H1 (cell line): ENCODE data around the gene UBC. TPM values are rescaled to one million over a fixed set of nuclear protein-coding genes. Genes with fewer than 3 reads are reported as not detected.

Experiments
- CTCF ChIA-PET: fragments of 300-600 bp; sonication (Branson Sonifier 250); formaldehyde crosslinking; loops from one replicate; lab custom pipeline; 2021; ENCODE audit not compliant: partially characterized antibody; lab: Charles Lee
- POLR2A ChIA-PET: fragments of 300-600 bp; sonication (Branson Sonifier 250); formaldehyde crosslinking; loops from one replicate; lab custom pipeline; 2021; ENCODE audit warnings: inconsistent platforms; ENCODE audit not compliant: partially characterized antibody; lab: Charles Lee
- DNase-seq, 2 experiments: peaks; one replicate each; pipeline versions ENCODE4 v3.0.0 to v3.0.0-alpha.2; 2010 to 2022; ENCODE audit warnings: low spot score in 2 of 2, low read depth in 1 of 2, mixed read lengths in 1 of 2
- FAIRE-seq: peaks from 2 replicates; lab custom pipeline; 2011; peaks lifted over from hg19 to GRCh38; lab: Jason Lieb, UNC
- H2AFZ ChIP-seq: 2 replicates; pipeline ENCODE4 v1.8.1; 2012; ENCODE audit warnings: low read length, inconsistent platforms
- H2AK5ac ChIP-seq: 2 replicates; pipeline ENCODE4 v1.6.1; 2013; ENCODE audit warnings: low read depth, low read length
- H2BK120ac ChIP-seq: replicated peaks from 2 replicates; pipeline ENCODE3; 2013; ENCODE audit warnings: low read depth, low read length, inconsistent platforms
- H2BK12ac ChIP-seq: 2 replicates; pipeline ENCODE4 v1.6.1; 2013; ENCODE audit warnings: low read depth, low read length
- H2BK15ac ChIP-seq: 2 replicates; pipeline ENCODE4 v1.6.1; 2013; ENCODE audit warnings: low read length
- H2BK20ac ChIP-seq: 2 replicates; pipeline ENCODE4 v1.6.1; 2013; ENCODE audit warnings: low read length
- H2BK5ac ChIP-seq: 2 replicates; pipeline ENCODE4 v1.6.1; 2013; ENCODE audit warnings: low read depth, low read length
- H3K14ac ChIP-seq: 2 replicates; pipeline ENCODE4 v1.6.1; 2013; ENCODE audit warnings: inconsistent platforms; ENCODE audit not compliant: insufficient read length
- H3K18ac ChIP-seq: 2 replicates; pipeline ENCODE4 v1.6.1; 2013; ENCODE audit warnings: low read length; ENCODE audit errors: extremely low read depth
- H3K23ac ChIP-seq: 2 replicates; pipeline ENCODE4 v1.6.1; 2013; ENCODE audit warnings: inconsistent platforms; ENCODE audit not compliant: insufficient read length
- H3K23me2 ChIP-seq: 2 replicates; pipeline ENCODE4 v1.6.1; 2013; ENCODE audit warnings: low read depth, low read length
- H3K27ac ChIP-seq: 2 replicates; pipeline ENCODE4 v1.6.1; 2011; ENCODE audit warnings: low read depth, low read length, inconsistent platforms
- H3K27me3 ChIP-seq, 4 experiments: replicated peaks in 1 of 4; 1 replicate in 1 of 4; 2 replicates in 3 of 4; pipeline versions ENCODE4 v1.6.1 to v1.8.1; 2011 to 2013; ENCODE audit warnings: low read length in 3 of 4, mild to moderate bottlenecking in 3 of 4, inconsistent platforms in 2 of 4, mixed read lengths in 2 of 4, moderate library complexity in 1 of 4; ENCODE audit not compliant: control insufficient read depth in 3 of 4, insufficient read depth in 3 of 4; ENCODE audit errors: extremely low read depth in 1 of 4
- H3K36me3 ChIP-seq, 4 experiments: 2 replicates each; pipeline versions ENCODE4 v1.6.1 to v1.8.1; 2011 to 2013; ENCODE audit warnings: mild to moderate bottlenecking in 4 of 4, low read length in 3 of 4, moderate library complexity in 2 of 4, control low read depth in 1 of 4, inconsistent platforms in 1 of 4; ENCODE audit not compliant: insufficient read depth in 4 of 4, control insufficient read depth in 2 of 4
- H3K4ac ChIP-seq: replicated peaks from 2 replicates; pipeline ENCODE3; 2013; ENCODE audit warnings: low read length, low read depth, mixed read lengths, inconsistent platforms; ENCODE audit not compliant: insufficient read length
- H3K4me1 ChIP-seq, 4 experiments: replicated peaks in 1 of 4; 1 replicate in 1 of 4; 2 replicates in 3 of 4; pipeline versions ENCODE4 v1.6.1 to v1.8.1; 2011 to 2013; ENCODE audit warnings: low read length in 3 of 4, inconsistent platforms in 2 of 4, mixed read lengths in 1 of 4; ENCODE audit not compliant: insufficient read depth in 4 of 4, control insufficient read depth in 3 of 4
- H3K4me2 ChIP-seq, 2 experiments: 2 replicates each; pipeline versions ENCODE4 v1.6.1 to v1.8.1; 2011 to 2013; ENCODE audit warnings: low read depth in 2 of 2, low read length in 2 of 2, control low read depth in 1 of 2, inconsistent platforms in 1 of 2, mild to moderate bottlenecking in 1 of 2; ENCODE audit not compliant: insufficient read depth in 1 of 2
- H3K4me3 ChIP-seq, 4 experiments: fragments of 200-600, 300-600 bp in 1 of 4; sonication (generic), shearing (Covaris generic), sonication (Bioruptor Twin) in 1 of 4; 2 replicates each; pipeline versions ENCODE4 v1.5.1 to v1.8.1; 2011 to 2016; ENCODE audit warnings: low read length in 4 of 4, low read depth in 3 of 4, control low read depth in 2 of 4, inconsistent platforms in 2 of 4, mild to moderate bottlenecking in 2 of 4, mixed read lengths in 1 of 4, moderate library complexity in 1 of 4; ENCODE audit not compliant: insufficient read depth in 2 of 4; ENCODE audit errors: extremely low read depth in 1 of 4
- H3K56ac ChIP-seq: replicated peaks from 2 replicates; pipeline ENCODE3; 2013; ENCODE audit warnings: low read depth, mild to moderate bottlenecking, mixed read lengths, low read length, inconsistent platforms; ENCODE audit not compliant: insufficient read length
- H3K79me1 ChIP-seq: 2 replicates; pipeline ENCODE4 v1.6.1; 2013; ENCODE audit warnings: low read depth, low read length, control low read depth
- H3K79me2 ChIP-seq, 2 experiments: 2 replicates each; pipeline versions ENCODE4 v1.6.1 to v1.8.1; 2012 to 2013; ENCODE audit warnings: low read length in 2 of 2, mild to moderate bottlenecking in 2 of 2, inconsistent platforms in 1 of 2; ENCODE audit not compliant: insufficient read depth in 2 of 2, control insufficient read depth in 1 of 2
- H3K9ac ChIP-seq, 4 experiments: replicated peaks in 1 of 4; 1 replicate in 1 of 4; 2 replicates in 3 of 4; pipeline versions ENCODE4 v1.6.1 to v1.8.1; 2011 to 2013; ENCODE audit warnings: low read depth in 3 of 4, low read length in 3 of 4, control low read depth in 2 of 4, mild to moderate bottlenecking in 2 of 4, moderate library complexity in 2 of 4, inconsistent platforms in 1 of 4; ENCODE audit errors: extremely low read depth in 1 of 4
- H3K9me3 ChIP-seq, 2 experiments: 2 replicates each; pipeline versions ENCODE4 v1.6.1 to v1.8.1; 2012 to 2013; ENCODE audit warnings: mild to moderate bottlenecking in 2 of 2, moderate library complexity in 2 of 2, control low read depth in 1 of 2, inconsistent platforms in 1 of 2, low read depth in 1 of 2, low read length in 1 of 2, mixed read lengths in 1 of 2; ENCODE audit not compliant: insufficient read depth in 2 of 2
- H4K20me1 ChIP-seq, 2 experiments: replicated peaks in 1 of 2; 2 replicates each; pipeline versions ENCODE3 to v1.8.1; 2011 to 2013; ENCODE audit warnings: inconsistent platforms in 2 of 2, low read length in 2 of 2, mild to moderate bottlenecking in 1 of 2; ENCODE audit not compliant: insufficient read depth in 2 of 2, control insufficient read depth in 1 of 2
- H4K5ac ChIP-seq: 2 replicates; pipeline ENCODE4 v1.6.1; 2013; ENCODE audit warnings: low read length, low read depth, mixed read lengths, inconsistent platforms; ENCODE audit not compliant: insufficient read length
- H4K8ac ChIP-seq: 2 replicates; pipeline ENCODE4 v1.8.0; 2013; ENCODE audit warnings: mild to moderate bottlenecking, moderate library complexity, low read length, inconsistent platforms; ENCODE audit not compliant: insufficient read depth; ENCODE audit errors: extremely low read depth
- H4K91ac ChIP-seq: replicated peaks from 2 replicates; pipeline ENCODE3; 2013; ENCODE audit warnings: low read length, mixed read lengths, inconsistent platforms; ENCODE audit not compliant: insufficient read length
- ASH2L ChIP-seq: fragments of 200-600, 300-600 bp; sonication (generic); IDR thresholded peaks from one replicate; pipeline ENCODE4 v1.7.1; 2017; ENCODE audit warnings: low read length
- BRCA1 ChIP-seq: IDR thresholded peaks from 2 replicates; pipeline ENCODE4 v1.6.1; 2012; ENCODE audit warnings: low read depth, low read length, improper control_type of control experiment
- KDM4A ChIP-seq: IDR thresholded peaks from one replicate; pipeline ENCODE4 v1.7.1; 2012; ENCODE audit warnings: low read depth, mild to moderate bottlenecking, moderate library complexity, low read length, inconsistent platforms; ENCODE audit not compliant: severe bottlenecking
- NANOG ChIP-seq: IDR thresholded peaks from 2 replicates; pipeline ENCODE4 v1.6.1; 2011; ENCODE audit warnings: low read length, low read depth, mild to moderate bottlenecking, inconsistent platforms; ENCODE audit not compliant: insufficient read depth, poor library complexity, severe bottlenecking
- PHF8 ChIP-seq: fragments of 200-600 bp; sonication (generic); conservative IDR thresholded peaks from 2 replicates; pipeline ENCODE4 v1.7.1; 2012; ENCODE audit warnings: low read depth, mild to moderate bottlenecking, inconsistent platforms, low read length, moderate library complexity
- POLR2A ChIP-seq, 2 experiments: IDR thresholded peaks; 1 replicate in 1 of 2; 2 replicates in 1 of 2; pipeline ENCODE4 v1.6.1; 2011; ENCODE audit warnings: low read depth in 2 of 2, low read length in 2 of 2, mild to moderate bottlenecking in 2 of 2; ENCODE audit errors: control extremely low read depth in 1 of 2
- RNF2 ChIP-seq: fragments of 200-900, 300-1000 bp; sonication (generic); IDR thresholded peaks from 2 replicates; pipeline ENCODE4 v1.7.1; 2016; ENCODE audit warnings: borderline replicate concordance, low read depth, mild to moderate bottlenecking, antibody characterized with exemption, low read length; ENCODE audit not compliant: poor library complexity, severe bottlenecking; ENCODE audit errors: missing control alignments
- SP4 ChIP-seq: IDR thresholded peaks from 2 replicates; pipeline ENCODE4 v1.6.1; 2012; ENCODE audit warnings: low read length, inconsistent platforms
- SUZ12 ChIP-seq: fragments of 200-600 bp; sonication (generic); IDR thresholded peaks from 2 replicates; pipeline ENCODE4 v1.6.1; 2012; ENCODE audit warnings: mild to moderate bottlenecking, inconsistent platforms, low read length, moderate library complexity, mixed read lengths
- WGBS, 2 experiments: shearing (Covaris generic) in 1 of 2; methylation state at CpG; one replicate each; pipeline versions ENCODE4 v1.1.6 to v1.1.7; 2013 to 2015; ENCODE audit warnings: low lambda C conversion rate in 2 of 2, mixed read lengths in 2 of 2, inconsistent platforms in 1 of 2, low coverage in 1 of 2, missing lambda C conversion rate in 1 of 2; ENCODE audit not compliant: insufficient replicate concordance in 2 of 2, insufficient coverage in 1 of 2, insufficient read length in 1 of 2; ENCODE audit errors: extremely low coverage in 1 of 2, missing lambda C conversion rate in 1 of 2; 5-methylcytosine and 5-hydroxymethylcytosine counted together
- polyA plus RNA-seq, 7 experiments: library from polyadenylated mRNA; depleted of rRNA in 3 of 7; stranded (reverse) in 5 of 7; unstranded in 2 of 7; fragments of >200 nt in 5 of 7; fragments of 200-250 nt in 2 of 7; gene quantifications; 1 replicate in 5 of 7; 2 replicates in 1 of 7; 4 replicates in 1 of 7; pipeline versions ENCODE4 v1.2.1 to v1.2.3, GENCODE V29; 2011 to 2013; ENCODE audit warnings: missing spikeins in 2 of 7, mixed read lengths in 2 of 7
- total RNA-seq: library from RNA; stranded (reverse); fragmentation: NEBNext Ultra II Directional; extraction: Animal tissue kit (Norgen Biotek cat#: 25700); gene quantifications from 2 replicates; pipeline ENCODE4 v1.2.1, GENCODE V29; 2021

UBC gene
- total and polyA plus RNA-seq, 2 of the 8 experiments (the other 6 are each of a cell fraction or from before 2014, with no cell fraction given), result 559 to 749 TPM

DNA sequence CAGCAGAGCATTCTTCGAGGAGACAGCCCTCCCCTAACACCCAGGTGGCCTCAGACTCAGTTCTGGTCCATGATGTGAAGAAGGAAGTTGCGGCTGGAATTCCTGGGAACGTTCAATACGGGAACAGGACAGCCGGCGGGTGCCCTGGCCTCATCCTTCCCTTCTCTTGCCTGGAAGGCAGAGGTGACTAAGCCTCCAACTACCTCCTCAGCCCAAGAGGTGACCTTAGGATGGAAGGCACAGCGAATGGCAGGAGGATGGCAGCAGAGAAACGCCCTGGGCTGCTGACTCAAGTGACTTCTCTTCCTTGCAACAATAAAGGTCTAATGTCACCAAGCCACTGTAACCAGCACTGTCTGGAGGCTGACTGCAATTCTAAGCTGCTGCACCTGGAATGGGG, 38.4 kb upstream of the UBC start:
- 66% methylated on average over 8 of the region's 8 CpGs; no CpG with 5 or more reads in 1 of the 2 experiments for WGBS, 2 experiments
- CTCF ChIA-PET, result interaction anchor here (1.1 to 1.5 kb wide), 4 partner anchors 15 to 113 kb away, joined by 3 to 5 read pairs (median 4); no protein-coding TSS in a partner anchor
- Histone ChIP-seq H2BK120ac (no peak overlapping the region), H4K20me1 (peaks cover 0 to 5% of the 10 kb centered on the region in 2 experiments), H3K4me2 (no peak overlapping the region), H2BK12ac (no peak overlapping the region), H3K4me3 (no peak overlapping the region), H3K9ac (no peak overlapping the region), H3K27ac (no peak overlapping the region), H3K14ac (no peak overlapping the region), H3K79me2 (no peaks in the 10 kb centered on the region), H2BK20ac (no peak overlapping the region), H3K9me3 (no peaks in the 10 kb centered on the region), H2AFZ (no peak overlapping the region), H2AK5ac (no peak overlapping the region), H4K91ac (no peak overlapping the region), H3K4ac (no peak overlapping the region), H3K36me3 (peaks cover 21 to 58% (median 53%) of the 10 kb centered on the region in 4 experiments), H3K23ac (no peak overlapping the region), H2BK15ac (no peak overlapping the region), H3K56ac (no peak overlapping the region), H2BK5ac (no peak overlapping the region), H3K27me3 (no peaks in the 10 kb centered on the region), H3K23me2 (no peaks in the 10 kb centered on the region), H4K8ac (no peak overlapping the region; the same call in 1 of the 2 replicates), H3K4me1 (no peaks in the 10 kb centered on the region), H3K79me1 (no peaks in the 10 kb centered on the region), H3K18ac (no peak overlapping the region), H4K5ac (no peak overlapping the region)
- FAIRE-seq (no peak), DNase-seq (no peak)
- TF ChIP-seq SP4 (no peak), BRCA1 (no peak), ASH2L (no peak), PHF8 (no peak), POLR2A (IDR thresholded peaks at IDR 0.05; ENCODE audit: control extremely low read depth in 1 of 2, low read depth in 2 of 2, low read length in 2 of 2) (no peak), SUZ12 (no peak), KDM4A (no peak), RNF2 (no peak), NANOG (no peak)
- POLR2A ChIA-PET, result interaction anchor here (0.6 to 2.8 kb wide), 3 partner anchors 7 to 84 kb away, joined by 4 to 13 read pairs (median 8); no protein-coding TSS in a partner anchor
